Fibroblast of pulmonary artery (primary cell): ENCODE measurements around the gene TP53I3.

Source experiments
- DNase-seq: peaks from one replicate; pipeline ENCODE4 v3.0.0-alpha.2; 2010; ENCODE audit warnings: low read depth
- H3K4me3 ChIP-seq: replicated peaks from 2 replicates; pipeline ENCODE4 v1.5.1; 2011; ENCODE audit warnings: low read depth, mild to moderate bottlenecking, control low read depth, low read length, moderate library complexity
- TF ChIP-seq, protein P1 (sequence below): IDR thresholded peaks from 2 replicates; pipeline ENCODE4 v1.5.1; 2011; ENCODE audit warnings: mild to moderate bottlenecking, control low read depth, low read length, inconsistent platforms; ENCODE audit errors: missing control alignments

Gene TP53I3

DNA sequence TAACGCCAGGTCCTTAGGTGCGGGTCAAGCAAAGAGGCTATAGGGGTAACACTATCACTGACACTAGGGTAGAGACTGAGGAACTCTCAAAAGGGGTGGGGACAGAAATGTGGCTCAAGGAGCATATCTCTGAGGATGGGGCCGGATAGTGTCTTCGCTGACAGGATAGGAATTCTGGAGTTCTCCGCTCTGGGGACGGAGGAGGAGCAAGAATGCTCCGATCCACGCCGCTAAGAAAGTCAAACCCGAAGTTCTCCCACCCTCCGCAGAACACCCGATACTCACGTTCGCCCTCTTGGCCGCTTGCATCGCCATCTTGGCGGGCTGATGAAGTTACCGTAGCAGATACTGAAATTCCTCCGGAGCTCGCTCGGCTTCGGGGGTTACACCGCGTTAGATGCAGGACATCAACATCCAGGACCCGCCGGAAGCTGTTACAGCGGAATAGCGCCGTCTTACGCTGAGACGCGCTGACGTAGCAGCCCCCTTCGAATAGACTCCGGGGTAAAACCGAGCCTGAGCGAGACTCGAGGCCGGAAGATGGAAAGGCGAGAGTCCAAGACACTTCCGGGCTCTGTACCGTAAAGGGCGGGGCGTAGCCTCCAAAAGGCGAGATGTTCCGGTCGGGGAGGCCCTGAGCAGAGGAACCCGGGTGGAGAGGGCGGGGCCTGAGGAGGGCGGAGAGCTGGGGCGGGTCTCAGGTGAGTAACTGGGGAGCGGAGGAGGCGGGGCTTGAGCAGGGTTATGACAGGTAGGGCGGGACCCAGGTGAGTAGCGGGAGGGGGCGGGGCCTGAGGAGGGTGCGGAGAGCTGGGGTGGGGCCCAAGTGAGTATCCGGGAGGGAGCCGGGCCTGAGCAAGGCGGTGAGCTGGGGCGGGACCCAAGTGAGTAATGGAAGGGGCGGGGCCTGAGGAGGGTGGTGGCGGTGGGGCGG is 8.5 kb downstream of the TP53I3 start, which contains the start of gene SF3B6:
SF3B6 (minus strand) TSS at position 412 of the 934 bp plus-strand sequence; CDS start at position 315, 97 bp downstream.
- TF ChIP-seq, protein P1, sequence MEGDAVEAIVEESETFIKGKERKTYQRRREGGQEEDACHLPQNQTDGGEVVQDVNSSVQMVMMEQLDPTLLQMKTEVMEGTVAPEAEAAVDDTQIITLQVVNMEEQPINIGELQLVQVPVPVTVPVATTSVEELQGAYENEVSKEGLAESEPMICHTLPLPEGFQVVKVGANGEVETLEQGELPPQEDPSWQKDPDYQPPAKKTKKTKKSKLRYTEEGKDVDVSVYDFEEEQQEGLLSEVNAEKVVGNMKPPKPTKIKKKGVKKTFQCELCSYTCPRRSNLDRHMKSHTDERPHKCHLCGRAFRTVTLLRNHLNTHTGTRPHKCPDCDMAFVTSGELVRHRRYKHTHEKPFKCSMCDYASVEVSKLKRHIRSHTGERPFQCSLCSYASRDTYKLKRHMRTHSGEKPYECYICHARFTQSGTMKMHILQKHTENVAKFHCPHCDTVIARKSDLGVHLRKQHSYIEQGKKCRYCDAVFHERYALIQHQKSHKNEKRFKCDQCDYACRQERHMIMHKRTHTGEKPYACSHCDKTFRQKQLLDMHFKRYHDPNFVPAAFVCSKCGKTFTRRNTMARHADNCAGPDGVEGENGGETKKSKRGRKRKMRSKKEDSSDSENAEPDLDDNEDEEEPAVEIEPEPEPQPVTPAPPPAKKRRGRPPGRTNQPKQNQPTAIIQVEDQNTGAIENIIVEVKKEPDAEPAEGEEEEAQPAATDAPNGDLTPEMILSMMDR: no peak

DNA sequence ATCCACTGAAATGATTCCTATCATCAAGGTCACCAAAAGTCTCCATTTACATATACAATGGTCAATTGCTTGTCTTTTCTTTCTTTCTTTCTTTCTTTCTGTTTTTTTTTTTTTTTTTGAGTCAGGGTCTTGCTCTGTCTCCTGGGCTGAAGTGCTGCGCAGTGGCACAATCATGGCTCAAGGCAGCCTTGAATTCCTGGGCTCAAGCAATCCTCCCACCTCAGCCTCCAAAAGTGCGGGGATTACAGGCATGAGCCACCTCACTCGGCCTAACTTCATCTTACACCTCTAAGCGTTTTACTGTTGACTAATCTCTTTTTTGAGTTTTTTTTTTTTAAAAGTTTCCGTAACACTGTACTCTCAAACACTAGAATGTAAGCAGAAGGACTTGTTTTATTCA is 9.4 kb downstream of the TP53I3 start:
- H3K4me3 ChIP-seq: peak overlapping the region; percentile 98
- TF ChIP-seq, protein P1: no peak
- DNase-seq: no peak

More for the DNA sequence above, 8.5 kb downstream of the TP53I3 start, which contains the start of gene SF3B6:
- H3K4me3 ChIP-seq: peak within 1 kb of the TSS; percentile 98
- DNase-seq: peak; percentile 99

DNA sequence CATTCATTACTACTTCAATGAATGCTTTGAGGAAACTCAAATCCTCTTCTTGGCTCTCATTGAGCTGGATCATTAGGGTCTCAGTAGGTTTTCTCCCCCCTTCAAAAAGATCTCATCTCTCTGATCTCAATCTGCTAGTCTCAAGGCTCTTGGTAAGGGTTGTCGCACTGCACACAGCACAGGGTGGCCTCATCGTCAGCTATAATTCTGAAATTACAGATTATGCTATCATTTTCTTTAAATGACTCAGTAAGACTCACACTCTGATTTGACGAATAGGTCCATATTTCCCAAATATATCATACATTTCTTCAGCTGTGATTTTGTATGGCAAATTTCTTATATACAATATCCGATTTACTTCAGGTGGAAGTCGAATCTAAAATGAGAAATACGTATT is 10.8 kb downstream of the TP53I3 start:
- H3K4me3 ChIP-seq: no peak overlapping the region
- TF ChIP-seq, protein P1: no peak
- DNase-seq: no peak

DNA sequence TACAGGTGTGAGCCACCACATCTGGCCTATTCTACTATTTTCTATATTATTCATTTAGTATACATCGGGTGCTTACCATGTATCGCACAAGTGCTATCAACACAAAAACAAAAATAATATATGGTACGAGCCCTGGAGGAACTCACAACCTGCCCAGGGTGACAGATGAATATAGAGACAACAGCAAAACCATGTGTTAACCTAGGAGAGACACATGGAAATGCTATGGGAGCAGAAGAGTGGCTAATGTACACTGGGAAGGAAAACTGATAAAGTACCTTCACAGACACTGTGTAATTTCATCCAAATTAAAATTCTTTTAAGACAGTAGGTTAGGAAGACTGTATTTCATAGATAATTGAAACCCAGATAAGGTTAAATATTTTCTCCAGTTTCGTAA is 12.4 kb downstream of the TP53I3 start:
- DNase-seq: no peak
- TF ChIP-seq, protein P1: no peak
- H3K4me3 ChIP-seq: no peak overlapping the region

DNA sequence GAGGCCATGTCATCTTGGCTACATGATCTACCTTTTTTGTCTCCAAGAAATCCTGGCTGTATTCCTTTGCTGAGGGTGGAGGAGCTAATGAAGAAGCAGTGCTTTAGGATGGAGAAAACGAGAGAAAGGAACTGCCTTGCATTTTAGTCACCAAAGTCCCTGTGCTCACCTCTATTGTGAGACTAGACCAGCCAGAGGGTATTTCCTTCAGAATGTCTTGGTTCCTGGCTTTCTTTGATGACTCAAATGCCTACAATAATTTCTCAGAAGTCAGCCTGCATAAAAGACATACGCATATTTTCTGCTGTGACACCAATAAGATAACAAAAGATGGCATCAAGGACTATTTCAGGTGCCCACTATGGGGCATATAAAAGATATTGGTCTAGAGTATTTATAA is 19.3 kb downstream of the TP53I3 start:
- TF ChIP-seq, protein P1: no peak
- no peak overlapping the region for H3K4me3 ChIP-seq
- DNase-seq: no peak

DNA sequence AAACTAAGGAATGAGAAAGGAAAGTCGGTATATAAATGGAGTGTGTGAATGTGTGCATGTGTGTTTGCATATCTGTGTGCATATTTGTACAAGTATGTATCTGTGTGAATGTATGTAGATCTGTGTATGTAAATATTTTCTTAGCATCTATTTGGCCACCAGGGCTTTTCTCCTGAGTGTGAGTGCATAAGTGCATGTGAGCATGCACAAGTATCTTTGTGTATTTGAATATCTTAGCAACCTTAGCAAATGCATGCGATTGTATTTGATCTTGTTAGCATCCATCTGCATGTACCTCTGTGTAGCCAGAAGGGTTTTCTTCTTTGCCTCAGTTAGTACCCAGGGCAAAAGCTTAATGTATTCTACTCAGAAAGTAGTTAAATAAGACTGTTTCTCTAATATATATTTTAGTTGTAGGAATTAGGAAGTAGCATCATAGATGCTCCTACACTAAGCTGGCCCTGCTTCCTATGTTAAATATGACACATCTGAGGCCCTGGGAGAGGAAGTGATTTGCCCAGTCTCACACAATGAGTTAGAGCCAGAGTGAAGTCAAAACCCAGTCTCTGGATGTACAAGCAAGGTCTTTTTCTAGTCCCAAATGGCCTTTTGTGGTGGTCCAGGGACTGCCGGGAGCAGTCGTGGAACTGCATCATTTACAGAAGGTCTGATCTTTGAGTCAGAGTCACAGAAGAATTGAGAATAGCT is 25.9 kb downstream of the TP53I3 start:
- TF ChIP-seq, protein P1: no peak
- no peak for DNase-seq
- H3K4me3 ChIP-seq: no peak overlapping the region
